Measurements from ENCODE around the gene PTX4.

PTX4 gene

GRCh38 chr16:1488619-1489018 is at the start of gene PTX4:
PTX4 (minus strand) TSS chr16:1488944; CDS start chr16:1488909, 35 bp downstream.
- in situ Hi-C loops (cut with MboI; ENCODE audit: low sequenced_read_pairs) = no loop called here

- in situ Hi-C loops (cut with MboI; ENCODE audit: low sequenced_read_pairs) = no loop called here
Measured at GRCh38 chr16:1537763-1538289, 49.1 kb upstream of the PTX4 start.

- in situ Hi-C loops (cut with MboI; ENCODE audit: low sequenced_read_pairs) = no loop called here
Measured at GRCh38 chr16:1537138-1537577, 48.4 kb upstream of the PTX4 start.

- in situ Hi-C loops (cut with MboI; ENCODE audit: low sequenced_read_pairs) = no loop called here
Measured at GRCh38 chr16:1536601-1537000, 47.9 kb upstream of the PTX4 start.

GRCh38 chr16:1535391-1536291 is 46.9 kb upstream of the PTX4 start:
- in situ Hi-C loops (cut with MboI; ENCODE audit: low sequenced_read_pairs) = no loop called here

- in situ Hi-C loops (cut with MboI; ENCODE audit: low sequenced_read_pairs) = no loop called here
Measured at GRCh38 chr16:1534021-1535020, 45.6 kb upstream of the PTX4 start.

GRCh38 chr16:1533443-1533951 is 44.8 kb upstream of the PTX4 start, which contains the start of gene TMEM204:
TMEM204 (plus strand) TSS chr16:1533666; CDS start chr16:1534276, 610 bp downstream.
- in situ Hi-C loops (cut with MboI; ENCODE audit: low sequenced_read_pairs) = no loop called here

GRCh38 chr16:1532771-1533170 is 44.0 kb upstream of the PTX4 start:
- in situ Hi-C loops (cut with MboI; ENCODE audit: low sequenced_read_pairs) = no loop called here

GRCh38 chr16:1532081-1532760 is 43.5 kb upstream of the PTX4 start:
- in situ Hi-C loops (cut with MboI; ENCODE audit: low sequenced_read_pairs) = no loop called here

GRCh38 chr16:1531638-1531910 is 42.8 kb upstream of the PTX4 start:
- in situ Hi-C loops (cut with MboI; ENCODE audit: low sequenced_read_pairs) = no loop called here

GRCh38 chr16:1530883-1531637 is 42.3 kb upstream of the PTX4 start:
- in situ Hi-C loops (cut with MboI; ENCODE audit: low sequenced_read_pairs) = no loop called here

- in situ Hi-C loops (cut with MboI; ENCODE audit: low sequenced_read_pairs) = no loop called here
Measured at GRCh38 chr16:1530349-1530882, 41.7 kb upstream of the PTX4 start.

GRCh38 chr16:1528921-1529537 is 40.3 kb upstream of the PTX4 start:
- in situ Hi-C loops (cut with MboI; ENCODE audit: low sequenced_read_pairs) = no loop called here

GRCh38 chr16:1527836-1528811 is 39.4 kb upstream of the PTX4 start:
- in situ Hi-C loops (cut with MboI; ENCODE audit: low sequenced_read_pairs) = no loop called here

- in situ Hi-C loops (cut with MboI; ENCODE audit: low sequenced_read_pairs) = no loop called here
Measured at GRCh38 chr16:1526608-1527555, 38.1 kb upstream of the PTX4 start.

GRCh38 chr16:1525871-1526607 is 37.3 kb upstream of the PTX4 start:
- in situ Hi-C loops (cut with MboI; ENCODE audit: low sequenced_read_pairs) = no loop called here

Measured in hTERT RPE-1 (cell line).